Epithelial cell of prostate (primary cell): ENCODE results near the gene CADPS.

Source experiments
- DNase-seq: peaks from one replicate; pipeline ENCODE4 v3.0.0-alpha.2; 2011; ENCODE audit warnings: low read depth, low spot score
- H3K27ac ChIP-seq: fragments of 450-650 bp; 2 replicates; pipeline ENCODE4 v1.5.1; 2017; ENCODE audit warnings: mild to moderate bottlenecking

Gene CADPS

GRCh38 chr3:62370112-62370857, 504.9 kb downstream of the CADPS start:
- H3K27ac ChIP-seq = no peak overlapping the region
- DNase-seq = no peak

GRCh38 chr3:62369476-62369743, 505.8 kb downstream of the CADPS start:
- H3K27ac ChIP-seq = no peak overlapping the region
- DNase-seq = no peak

GRCh38 chr3:62368705-62369475, 506.3 kb downstream of the CADPS start:
- no peak overlapping the region for H3K27ac ChIP-seq
- no peak for DNase-seq

GRCh38 chr3:62368290-62368704, 506.9 kb downstream of the CADPS start:
- DNase-seq = no peak
- no peak overlapping the region for H3K27ac ChIP-seq

GRCh38 chr3:62367763-62368195, 507.4 kb downstream of the CADPS start:
- DNase-seq = no peak
- no peak overlapping the region for H3K27ac ChIP-seq

- no peak overlapping the region for H3K27ac ChIP-seq
- no peak for DNase-seq
Observed at GRCh38 chr3:62366126-62366484, 509.1 kb downstream of the CADPS start.

GRCh38 chr3:62365391-62366125, 509.7 kb downstream of the CADPS start:
- DNase-seq = no peak
- H3K27ac ChIP-seq = no peak overlapping the region

GRCh38 chr3:62364191-62364590, 511.0 kb downstream of the CADPS start:
- DNase-seq = no peak
- no peak overlapping the region for H3K27ac ChIP-seq

GRCh38 chr3:62363275-62363674, 511.9 kb downstream of the CADPS start:
- H3K27ac ChIP-seq = no peak overlapping the region
- DNase-seq = no peak

- no peak for DNase-seq
Observed at GRCh38 chr3:62361824-62362223, 513.4 kb downstream of the CADPS start.

GRCh38 chr3:62361261-62361660, 514.0 kb downstream of the CADPS start:
- H3K27ac ChIP-seq = no peak overlapping the region
- DNase-seq = no peak

More at GRCh38 chr3:62361824-62362223, 513.4 kb downstream of the CADPS start:
- H3K27ac ChIP-seq = no peak overlapping the region

- no peak overlapping the region for H3K27ac ChIP-seq
- DNase-seq = no peak
Observed at GRCh38 chr3:62359531-62359930, 515.7 kb downstream of the CADPS start.

- no peak for DNase-seq
- no peak overlapping the region for H3K27ac ChIP-seq
Observed at GRCh38 chr3:62356356-62356755, 518.9 kb downstream of the CADPS start.

- no peak overlapping the region for H3K27ac ChIP-seq
- no peak for DNase-seq
Observed at GRCh38 chr3:62355703-62356102, 519.5 kb downstream of the CADPS start.
